Endodermal cell (in vitro differentiated cells): Measurements from ENCODE around the gene TMX1. TPM values are rescaled to one million over a fixed set of nuclear protein-coding genes. Genes with fewer than 3 reads are reported as not detected.

ENCODE experiments used
- DNase-seq: peaks from one replicate; pipeline ENCODE4 v3.0.0-alpha.2; 2017
- H3K27ac ChIP-seq: 2 replicates; pipeline ENCODE4 v1.5.1; 2013; ENCODE audit warnings: mild to moderate bottlenecking, low read depth, low read length, moderate library complexity
- H3K27me3 ChIP-seq: 2 replicates; pipeline ENCODE4 v1.6.1; 2013; ENCODE audit warnings: mild to moderate bottlenecking, low read length, moderate library complexity; ENCODE audit not compliant: insufficient read depth, control insufficient read depth, poor library complexity, severe bottlenecking
- H3K36me3 ChIP-seq: 2 replicates; pipeline ENCODE4 v1.7.0; 2013; ENCODE audit warnings: mild to moderate bottlenecking, low read length, moderate library complexity; ENCODE audit not compliant: control insufficient read depth, insufficient read depth
- H3K4me1 ChIP-seq: one replicate; pipeline ENCODE4 v1.7.0; 2013; ENCODE audit warnings: low read length; ENCODE audit not compliant: control insufficient read depth, insufficient read depth
- H3K4me3 ChIP-seq: 2 replicates; pipeline ENCODE4 v1.5.1; 2013; ENCODE audit warnings: mild to moderate bottlenecking, low read length, moderate library complexity
- H3K9ac ChIP-seq: 2 replicates; pipeline ENCODE4 v1.6.1; 2013; ENCODE audit warnings: mild to moderate bottlenecking, low read length, moderate library complexity; ENCODE audit not compliant: poor library complexity, severe bottlenecking; ENCODE audit errors: extremely low read depth
- H3K9me3 ChIP-seq: 2 replicates; pipeline ENCODE4 v1.6.1; 2013; ENCODE audit warnings: mild to moderate bottlenecking, low read length, moderate library complexity; ENCODE audit not compliant: control insufficient read depth
- H3K27ac Mint-ChIP-seq: 2 replicates; pipeline ENCODE4 v1.8.0; 2020; ENCODE audit warnings: mixed read lengths
- H3K27me3 Mint-ChIP-seq: 2 replicates; pipeline ENCODE4 v1.8.0; 2021; ENCODE audit warnings: mild to moderate bottlenecking, mixed read lengths; ENCODE audit not compliant: insufficient read depth
- H3K36me3 Mint-ChIP-seq: 2 replicates; pipeline ENCODE4 v1.8.0; 2020; ENCODE audit warnings: low read depth, mixed read lengths
- H3K4me1 Mint-ChIP-seq: 2 replicates; pipeline ENCODE4 v1.8.0; 2020; ENCODE audit warnings: mixed read lengths
- H3K4me3 Mint-ChIP-seq: 2 replicates; pipeline ENCODE4 v1.8.0; 2020; ENCODE audit warnings: mild to moderate bottlenecking, moderate library complexity, mixed read lengths
- H3K9me3 Mint-ChIP-seq: 2 replicates; pipeline ENCODE4 v1.8.0; 2020; ENCODE audit warnings: mild to moderate bottlenecking, mixed read lengths
- CTCF ChIP-seq: fragments of 200-600 bp; sonication (generic); conservative IDR thresholded peaks from 2 replicates; pipeline ENCODE4 v1.5.0; 2021; ENCODE audit warnings: antibody characterized with exemption, mild to moderate bottlenecking
- WGBS, 2 experiments: methylation state at CpG; one replicate each; pipeline versions ENCODE4 v1.1.5 to v1.1.7; 2013; ENCODE audit warnings: missing lambda C conversion rate in 2 of 2, mixed read lengths in 1 of 2; ENCODE audit not compliant: insufficient coverage in 1 of 2, insufficient read length in 1 of 2; 5-methylcytosine and 5-hydroxymethylcytosine counted together
- total RNA-seq, 2 donors: library from RNA; stranded (reverse); fragmentation: NEBNext Ultra II Directional in 1 of 2; extraction: Animal tissue kit (Norgen Biotek cat#: 25700) in 1 of 2; gene quantifications; 2 replicates in 1 of 2; 3 replicates in 1 of 2; pipeline ENCODE4 v1.2.1, GENCODE V29; 2021

TMX1 gene
- total RNA-seq, 2 donors from 2014 or later: 28.8 to 36.1 TPM

GRCh38 chr14:51276605-51277004 is 36.6 kb downstream of the TMX1 start:
- H3K9ac ChIP-seq: no peak overlapping the region
- Mint-ChIP-seq H3K9me3 (no peaks in the 10 kb centered on the region), H3K27ac (no peak overlapping the region), H3K27me3 (no peaks in the 10 kb centered on the region), H3K36me3 (no peaks in the 10 kb centered on the region), H3K4me1 (peaks cover 1% of the 10 kb centered on the region), H3K4me3 (no peak overlapping the region)
- 89 to 100% methylated on average over 1 of the region's 1 CpG for WGBS, 2 experiments
- no peak overlapping the region for H3K27ac ChIP-seq
- DNase-seq: no peak
- H3K36me3 ChIP-seq: no peaks in the 10 kb centered on the region
- H3K4me3 ChIP-seq: no peak overlapping the region
- no peaks in the 10 kb centered on the region for H3K4me1 ChIP-seq
- no peaks in the 10 kb centered on the region for H3K9me3 ChIP-seq
- no peaks in the 10 kb centered on the region for H3K27me3 ChIP-seq
- TF ChIP-seq CTCF: no peak

- Mint-ChIP-seq H3K4me1 (peaks cover 1% of the 10 kb centered on the region), H3K9me3 (no peaks in the 10 kb centered on the region), H3K27me3 (no peaks in the 10 kb centered on the region), H3K36me3 (peaks cover 1% of the 10 kb centered on the region), H3K4me3 (no peak overlapping the region), H3K27ac (no peak overlapping the region)
- H3K36me3 ChIP-seq: no peaks in the 10 kb centered on the region
- H3K27ac ChIP-seq: no peak overlapping the region
- no peak for DNase-seq
- no peak overlapping the region for H3K9ac ChIP-seq
- no peak for TF ChIP-seq CTCF
- H3K4me3 ChIP-seq: no peak overlapping the region
- no peaks in the 10 kb centered on the region for H3K9me3 ChIP-seq
- H3K4me1 ChIP-seq: no peaks in the 10 kb centered on the region
- 92 to 96% methylated on average over 2 to 4 of the region's 4 CpGs for WGBS, 2 experiments
- H3K27me3 ChIP-seq: no peaks in the 10 kb centered on the region
These were observed 37.8 kb downstream of the TMX1 start for GRCh38 chr14:51277753-51278415.

DNA sequence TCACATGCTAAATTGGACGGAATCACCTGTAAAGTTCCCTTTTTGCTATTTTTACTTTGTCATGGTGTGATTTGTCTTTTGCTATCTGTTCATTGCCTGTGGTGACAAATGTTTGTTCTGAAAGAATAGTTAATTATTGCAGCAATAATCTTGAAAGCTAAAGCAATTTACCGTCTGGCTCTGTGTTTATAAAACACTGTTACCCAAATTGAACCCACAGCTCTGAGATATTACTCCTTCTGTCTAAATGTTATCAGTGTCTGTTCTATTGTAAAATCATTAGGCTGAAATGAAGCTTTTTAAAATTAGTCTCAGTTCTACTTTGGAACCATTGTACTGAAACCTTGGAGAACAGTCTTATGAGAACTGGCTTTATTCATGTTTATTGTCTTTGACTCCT is 42.5 kb downstream of the TMX1 start:
- Mint-ChIP-seq H3K9me3 (no peaks in the 10 kb centered on the region), H3K4me3 (no peak overlapping the region)

More for the DNA sequence above, 42.5 kb downstream of the TMX1 start:
- Mint-ChIP-seq H3K4me1 (peaks cover 2% of the 10 kb centered on the region), H3K36me3 (peaks cover 1% of the 10 kb centered on the region), H3K27ac (no peak overlapping the region), H3K27me3 (no peaks in the 10 kb centered on the region)
- Histone ChIP-seq H3K36me3 (no peaks in the 10 kb centered on the region), H3K4me3 (no peak overlapping the region), H3K9ac (no peak overlapping the region), H3K27ac (no peak overlapping the region), H3K9me3 (no peaks in the 10 kb centered on the region), H3K4me1 (no peaks in the 10 kb centered on the region), H3K27me3 (no peaks in the 10 kb centered on the region)
- DNase-seq: no peak
- WGBS, 2 experiments: 77 to 88% methylated on average over 1 to 2 of the region's 2 CpGs
- TF ChIP-seq CTCF: no peak
